Astrocyte of the cerebellum (primary cell): Measurements from ENCODE around the gene TMEM108.

Source experiments
- DNase-seq: peaks from one replicate; pipeline ENCODE4 v3.0.0-alpha.2; 2011; ENCODE audit warnings: low read depth
- H3K4me3 ChIP-seq: 2 replicates; pipeline ENCODE4 v1.5.1; 2011; ENCODE audit warnings: mild to moderate bottlenecking, low read depth, low read length, moderate library complexity
- in situ Hi-C: cut with HindIII; loops from 2 replicates; pipeline ENCODE4 v1.10.0; 2017; ENCODE audit warnings: low sequenced_read_pairs
- TF ChIP-seq, protein P1 (sequence below): IDR thresholded peaks from 2 replicates; pipeline ENCODE4 v1.5.1; 2012; ENCODE audit warnings: low read length, low read depth, moderate library complexity, mild to moderate bottlenecking; ENCODE audit errors: missing control alignments

The TMEM108 gene

DNA sequence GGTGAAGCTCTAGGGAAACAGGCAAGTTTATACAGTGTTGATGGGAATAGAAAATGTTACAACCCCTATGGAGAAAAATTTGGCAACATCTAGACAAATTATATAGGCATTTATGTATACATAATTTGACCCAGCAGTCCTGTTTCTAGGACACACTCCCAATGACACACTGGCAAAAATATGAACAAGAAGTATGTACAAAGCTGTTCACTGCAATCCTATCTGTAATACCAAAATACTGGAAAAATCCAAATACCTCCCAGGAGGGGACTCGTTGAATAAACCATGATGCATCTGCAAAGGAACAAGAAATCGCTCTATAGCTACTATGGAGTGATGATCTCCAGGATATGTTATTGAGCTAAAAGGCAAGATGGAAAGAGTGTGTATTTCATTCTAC is 370.2 kb downstream of the TMEM108 start:
- in situ Hi-C loops = no loop called here
- no peak overlapping the region for H3K4me3 ChIP-seq
- no peak for DNase-seq
- TF ChIP-seq, protein P1, sequence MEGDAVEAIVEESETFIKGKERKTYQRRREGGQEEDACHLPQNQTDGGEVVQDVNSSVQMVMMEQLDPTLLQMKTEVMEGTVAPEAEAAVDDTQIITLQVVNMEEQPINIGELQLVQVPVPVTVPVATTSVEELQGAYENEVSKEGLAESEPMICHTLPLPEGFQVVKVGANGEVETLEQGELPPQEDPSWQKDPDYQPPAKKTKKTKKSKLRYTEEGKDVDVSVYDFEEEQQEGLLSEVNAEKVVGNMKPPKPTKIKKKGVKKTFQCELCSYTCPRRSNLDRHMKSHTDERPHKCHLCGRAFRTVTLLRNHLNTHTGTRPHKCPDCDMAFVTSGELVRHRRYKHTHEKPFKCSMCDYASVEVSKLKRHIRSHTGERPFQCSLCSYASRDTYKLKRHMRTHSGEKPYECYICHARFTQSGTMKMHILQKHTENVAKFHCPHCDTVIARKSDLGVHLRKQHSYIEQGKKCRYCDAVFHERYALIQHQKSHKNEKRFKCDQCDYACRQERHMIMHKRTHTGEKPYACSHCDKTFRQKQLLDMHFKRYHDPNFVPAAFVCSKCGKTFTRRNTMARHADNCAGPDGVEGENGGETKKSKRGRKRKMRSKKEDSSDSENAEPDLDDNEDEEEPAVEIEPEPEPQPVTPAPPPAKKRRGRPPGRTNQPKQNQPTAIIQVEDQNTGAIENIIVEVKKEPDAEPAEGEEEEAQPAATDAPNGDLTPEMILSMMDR = no peak

DNA sequence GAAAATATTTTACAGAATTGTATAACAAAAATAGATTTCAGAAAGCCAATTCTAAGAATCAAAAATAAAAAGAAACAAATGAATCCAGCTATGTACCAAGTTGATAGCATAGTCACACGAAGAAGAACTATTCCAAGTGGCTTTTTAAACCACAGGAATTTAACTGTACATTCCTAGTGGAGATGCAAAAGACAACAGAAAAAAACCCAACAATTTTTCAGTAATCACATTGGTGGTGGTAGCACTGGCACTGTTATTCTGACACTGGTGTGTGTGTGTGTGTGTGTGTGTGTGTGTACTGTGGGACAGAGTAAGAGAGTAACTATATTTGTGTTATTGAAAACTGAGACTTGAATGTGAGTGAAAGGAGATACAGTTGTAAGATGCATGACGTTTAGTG is 370.8 kb downstream of the TMEM108 start:
- peak; percentile 39 for DNase-seq
- TF ChIP-seq, protein P1 = no peak
- in situ Hi-C loops = no loop called here
- H3K4me3 ChIP-seq = no peak overlapping the region

DNA sequence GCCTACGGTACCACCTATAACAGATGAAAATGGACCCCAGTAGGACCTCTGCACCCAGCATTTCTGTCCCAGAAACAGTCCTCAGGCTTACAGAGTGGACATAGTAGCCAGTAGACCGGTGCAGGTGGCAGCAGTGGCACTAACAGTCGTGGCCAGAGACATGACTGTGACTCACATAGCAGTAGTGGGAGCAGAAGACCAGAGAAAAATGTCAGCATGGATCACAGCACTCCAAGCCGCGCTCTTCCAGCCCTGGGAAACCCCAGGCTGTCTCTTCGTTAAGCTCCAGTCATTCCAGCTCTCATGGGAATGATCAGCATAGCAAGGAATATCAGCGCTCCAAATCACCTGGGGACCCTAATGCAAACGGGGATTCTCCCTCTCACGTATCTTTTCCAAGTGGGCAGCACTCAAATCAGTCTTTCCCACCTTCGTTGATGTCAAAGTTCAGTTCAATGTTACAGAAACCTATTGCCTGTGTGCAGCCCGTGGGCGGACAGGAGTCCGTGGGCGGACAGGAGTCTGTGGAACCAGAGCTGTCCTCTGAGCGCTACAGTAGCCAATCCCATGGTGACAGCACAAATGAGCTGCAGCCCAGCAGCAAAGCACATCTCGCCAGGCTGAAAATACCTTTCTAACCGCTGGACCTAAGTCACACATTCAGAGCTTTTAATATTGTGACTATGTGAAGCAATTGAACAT is 372.2 kb downstream of the TMEM108 start:
- no peak overlapping the region for H3K4me3 ChIP-seq
- DNase-seq = no peak
- TF ChIP-seq, protein P1 = no peak
- in situ Hi-C loops = no loop called here

DNA sequence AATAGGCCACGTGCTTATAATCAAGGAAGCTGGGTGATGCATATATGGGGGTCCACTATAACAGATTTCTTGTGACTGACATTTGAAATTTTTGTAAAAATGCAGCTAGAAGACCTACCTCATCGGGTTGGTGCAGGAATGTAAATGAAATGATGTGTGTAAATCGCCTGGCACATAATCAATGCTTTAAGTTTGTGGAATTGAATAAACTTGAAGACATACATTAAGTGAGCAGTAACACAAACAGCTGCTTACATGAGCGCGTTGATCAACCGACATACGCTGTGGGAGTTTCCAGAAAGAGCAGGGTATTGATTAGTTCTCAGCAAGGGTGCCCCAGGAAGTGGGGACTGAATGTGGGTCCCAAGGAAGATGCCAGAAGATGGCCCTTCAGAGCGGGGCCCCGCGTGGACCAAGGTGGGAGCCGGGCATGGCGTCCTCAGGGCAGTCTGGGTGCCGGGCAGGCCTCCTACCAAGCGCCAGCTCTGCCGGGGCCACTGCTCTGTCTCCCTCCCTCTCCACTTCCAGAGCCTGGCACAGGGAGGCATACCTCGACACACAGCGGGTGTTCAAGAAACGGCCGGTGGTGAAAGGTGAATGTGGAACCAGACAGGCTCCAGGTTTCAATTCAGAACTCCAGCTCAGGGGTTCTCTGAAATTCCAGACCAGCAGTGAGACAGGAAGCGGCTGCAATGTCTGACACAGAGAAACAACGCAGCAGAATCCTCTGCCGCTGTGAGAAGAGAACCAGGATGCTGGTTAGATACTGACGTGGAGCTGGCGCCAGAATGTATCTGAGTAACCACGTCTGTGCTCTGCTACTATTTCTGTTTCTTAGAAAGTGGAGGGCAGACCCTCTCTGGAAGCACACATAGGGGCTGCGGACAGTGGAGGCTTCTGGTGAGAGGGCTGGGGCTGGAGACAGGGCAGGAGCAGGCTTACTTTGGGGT is 374.3 kb downstream of the TMEM108 start:
- TF ChIP-seq, protein P1 = no peak
- no peak overlapping the region for H3K4me3 ChIP-seq
- DNase-seq = no peak
- in situ Hi-C loops = no loop called here

DNA sequence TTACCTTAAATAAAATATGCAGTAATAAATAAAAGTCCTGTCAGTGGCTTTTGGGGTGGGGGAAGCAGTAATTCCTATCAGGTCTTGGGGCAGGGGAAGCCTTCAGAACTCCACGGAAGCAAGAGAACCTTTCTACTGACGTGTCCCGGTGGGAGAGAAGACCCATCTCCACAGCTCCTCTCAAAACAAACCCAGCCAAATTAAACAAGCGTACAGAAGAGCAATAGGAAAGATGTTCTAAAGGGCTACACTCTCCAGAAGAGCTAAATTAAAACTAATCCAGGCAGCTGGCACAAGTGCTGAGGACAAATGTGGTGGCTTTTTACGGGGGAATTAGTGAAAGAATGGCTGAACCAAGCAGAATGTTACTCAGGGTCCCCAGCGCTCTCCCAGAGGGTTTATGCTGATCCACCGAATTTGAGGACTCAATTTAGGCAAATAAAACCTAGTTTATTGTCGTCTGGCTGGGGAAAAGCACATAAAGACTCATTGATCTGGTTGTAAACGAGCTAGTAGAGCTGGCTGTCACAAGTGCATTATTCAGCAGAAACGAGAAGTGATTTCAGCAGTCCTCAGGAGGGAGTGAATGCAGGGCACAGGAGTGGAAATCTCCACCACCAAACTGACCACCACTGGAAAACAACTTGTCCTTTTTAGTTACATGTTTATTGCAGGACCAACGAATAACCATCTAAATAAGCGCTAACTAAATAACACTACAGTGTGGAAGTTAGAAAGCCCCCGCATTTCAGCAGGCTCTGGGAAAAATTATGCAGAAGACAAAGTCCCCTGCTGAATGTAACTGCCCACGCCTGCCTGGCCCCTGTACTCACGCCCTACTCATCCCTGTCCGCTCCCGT is 375.2 kb downstream of the TMEM108 start:
- in situ Hi-C loops = no loop called here
- TF ChIP-seq, protein P1 = no peak
- DNase-seq = no peak
- no peak overlapping the region for H3K4me3 ChIP-seq

DNA sequence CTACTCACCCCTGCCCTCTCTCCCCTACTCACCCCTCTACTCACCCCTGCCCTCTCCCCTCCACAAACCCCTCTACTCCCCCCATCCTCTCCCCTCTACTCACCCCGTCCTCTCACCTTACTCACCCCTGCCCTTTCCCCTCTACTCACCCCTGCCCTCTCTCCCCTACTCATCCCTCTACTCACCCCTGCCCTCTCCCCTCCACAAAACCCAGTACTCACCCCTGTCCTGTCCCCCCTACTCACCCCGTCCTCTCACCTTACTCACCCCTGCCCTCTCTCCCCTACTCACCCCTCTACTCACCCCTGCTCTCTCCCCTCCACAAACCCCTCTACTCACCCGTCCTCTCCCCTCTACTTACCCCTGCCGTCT is 375.8 kb downstream of the TMEM108 start:
- H3K4me3 ChIP-seq = no peak overlapping the region
- TF ChIP-seq, protein P1 = no peak
- no peak for DNase-seq
- in situ Hi-C loops = no loop called here
